ENCODE measurements around the gene RSBN1L.
"Not testable (repeated sequence)": the region's sequence is repeated elsewhere in the genome, so short reads cannot be mapped to it uniquely, and the experiment has no call there.

The RSBN1L gene

GRCh38 chr7:77690289-77690688, 6.0 kb upstream of the RSBN1L start:
- no peak for DNase-seq

GRCh38 chr7:77691892-77692491, 4.3 kb upstream of the RSBN1L start:
- DNase-seq, result no peak

- no peak for DNase-seq
These were observed 2.3 kb upstream of the RSBN1L start for GRCh38 chr7:77693830-77694583.

GRCh38 chr7:77696643-77697534, 630 bp downstream of the RSBN1L start:
- DNase-seq, result peak; percentile 61 to 74

GRCh38 chr7:77697535-77697831, 1.2 kb downstream of the RSBN1L start:
- DNase-seq, result peak in 1 of 2 experiments; percentile 11

GRCh38 chr7:77698042-77698625, 1.9 kb downstream of the RSBN1L start:
- DNase-seq, result no peak

GRCh38 chr7:77699056-77699455, 2.8 kb downstream of the RSBN1L start:
- no peak for DNase-seq

GRCh38 chr7:77702513-77702912, 6.3 kb downstream of the RSBN1L start:
- DNase-seq, result no peak

GRCh38 chr7:77702968-77703472, 6.8 kb downstream of the RSBN1L start:
- DNase-seq, result no peak

- DNase-seq, result not testable (repeated sequence)
These were observed 7.4 kb downstream of the RSBN1L start for GRCh38 chr7:77703669-77704068.

- DNase-seq, result no peak
These were observed 11.3 kb downstream of the RSBN1L start for GRCh38 chr7:77707504-77707992.

GRCh38 chr7:77710067-77710466, 13.8 kb downstream of the RSBN1L start:
- DNase-seq, result no peak

GRCh38 chr7:77710861-77711260, 14.6 kb downstream of the RSBN1L start:
- DNase-seq, result no peak

GRCh38 chr7:77714195-77714594, 17.9 kb downstream of the RSBN1L start:
- DNase-seq, result no peak

GRCh38 chr7:77714931-77715330, 18.7 kb downstream of the RSBN1L start:
- DNase-seq, result not testable (repeated sequence)

GRCh38 chr7:77716804-77717203, 20.5 kb downstream of the RSBN1L start:
- DNase-seq, result no peak

- DNase-seq, result not testable (repeated sequence)
These were observed 21.3 kb downstream of the RSBN1L start for GRCh38 chr7:77717566-77717965.

GRCh38 chr7:77727527-77727926, 31.3 kb downstream of the RSBN1L start:
- DNase-seq, result no peak

GRCh38 chr7:77727936-77728701, 31.9 kb downstream of the RSBN1L start:
- DNase-seq, result no peak

GRCh38 chr7:77729574-77730348, 33.5 kb downstream of the RSBN1L start:
- DNase-seq, result no peak

GRCh38 chr7:77731716-77732115, 35.5 kb downstream of the RSBN1L start:
- no peak for DNase-seq
